AG10803 (cell line): Measurements from ENCODE around the gene TTC23L.
A peak's percentile ranks its signal among the peaks of the same experiment; 100 is the strongest.

Experiments used
- DNase-seq: peaks from one replicate; pipeline ENCODE4 v3.0.0; 2010; ENCODE audit warnings: low read depth
- H3K4me3 ChIP-seq: 2 replicates; pipeline ENCODE4 v1.5.1; 2011; ENCODE audit warnings: mild to moderate bottlenecking, low read length, control low read depth
- TF ChIP-seq, protein P1 (sequence below): conservative IDR thresholded peaks from 2 replicates; pipeline ENCODE4 v1.5.1; 2011; ENCODE audit warnings: mild to moderate bottlenecking, low read length, control low read depth, inconsistent platforms

The TTC23L gene, protein sequence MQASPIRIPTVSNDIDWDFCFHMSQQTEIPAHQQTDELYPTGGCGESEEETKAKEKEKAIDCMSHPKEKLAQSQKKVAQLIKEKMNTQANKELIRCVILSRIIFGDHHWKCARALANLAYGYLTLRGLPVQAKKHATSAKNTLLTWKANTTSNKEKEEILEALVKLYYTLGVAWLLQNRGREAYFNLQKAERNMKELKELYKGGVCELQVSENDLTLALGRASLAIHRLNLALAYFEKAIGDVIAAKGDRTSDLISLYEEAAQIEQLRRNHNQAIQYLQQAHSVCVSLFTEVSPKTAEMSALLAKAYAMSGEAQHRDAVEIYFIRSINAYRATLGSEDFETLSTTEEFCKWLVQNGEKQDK

DNA sequence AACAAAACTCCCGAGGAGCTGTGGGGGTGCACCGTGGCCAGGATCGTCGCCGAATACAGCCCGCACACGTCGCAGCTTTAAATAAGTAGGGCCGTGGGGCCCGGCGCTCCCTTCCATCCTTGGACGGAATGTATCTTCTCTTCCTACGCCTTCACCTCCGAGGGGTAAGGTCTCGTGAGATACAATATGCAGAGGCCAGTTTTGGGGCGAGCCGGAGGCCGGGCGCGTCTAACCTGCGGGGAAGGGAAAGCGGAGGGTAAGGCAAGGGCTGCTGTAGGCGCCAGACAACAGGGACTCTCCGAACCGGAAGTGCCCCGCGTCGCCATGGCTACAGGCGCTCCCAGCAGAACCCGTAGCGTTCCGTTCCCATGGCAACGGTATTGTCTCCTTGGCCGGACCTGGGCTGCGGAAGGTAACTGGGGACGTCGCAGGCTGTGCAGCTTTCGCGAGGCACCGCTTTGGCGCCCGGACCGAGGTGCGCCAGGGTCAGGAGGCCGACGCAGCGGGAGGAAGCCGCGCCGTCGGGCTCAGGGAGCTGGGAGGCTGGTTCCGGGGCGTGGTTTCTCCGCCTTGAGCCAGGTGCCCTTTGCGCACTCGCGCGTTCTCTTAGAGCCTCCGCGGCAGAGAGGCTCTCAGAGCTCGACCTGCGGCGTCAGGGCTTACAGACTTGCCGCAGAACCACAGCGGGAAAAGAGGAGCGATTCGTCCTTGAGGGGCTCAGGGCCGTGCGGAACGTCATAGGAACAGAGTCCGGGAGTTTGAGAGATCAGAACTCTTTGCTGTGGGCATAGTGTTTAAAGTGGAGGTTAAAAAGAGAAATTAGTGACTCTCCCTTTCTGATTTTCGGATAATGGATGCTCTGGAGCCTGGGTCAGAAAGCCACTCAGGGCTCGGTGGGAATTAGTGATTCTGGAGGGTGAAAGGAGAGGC, at the start of gene TTC23L:
Gene TTC23L, plus strand, starts transcription at position 380 of the 930 bp plus-strand sequence. CDS start 1,508 bp downstream, outside the sequence.
- TF ChIP-seq, protein P1, sequence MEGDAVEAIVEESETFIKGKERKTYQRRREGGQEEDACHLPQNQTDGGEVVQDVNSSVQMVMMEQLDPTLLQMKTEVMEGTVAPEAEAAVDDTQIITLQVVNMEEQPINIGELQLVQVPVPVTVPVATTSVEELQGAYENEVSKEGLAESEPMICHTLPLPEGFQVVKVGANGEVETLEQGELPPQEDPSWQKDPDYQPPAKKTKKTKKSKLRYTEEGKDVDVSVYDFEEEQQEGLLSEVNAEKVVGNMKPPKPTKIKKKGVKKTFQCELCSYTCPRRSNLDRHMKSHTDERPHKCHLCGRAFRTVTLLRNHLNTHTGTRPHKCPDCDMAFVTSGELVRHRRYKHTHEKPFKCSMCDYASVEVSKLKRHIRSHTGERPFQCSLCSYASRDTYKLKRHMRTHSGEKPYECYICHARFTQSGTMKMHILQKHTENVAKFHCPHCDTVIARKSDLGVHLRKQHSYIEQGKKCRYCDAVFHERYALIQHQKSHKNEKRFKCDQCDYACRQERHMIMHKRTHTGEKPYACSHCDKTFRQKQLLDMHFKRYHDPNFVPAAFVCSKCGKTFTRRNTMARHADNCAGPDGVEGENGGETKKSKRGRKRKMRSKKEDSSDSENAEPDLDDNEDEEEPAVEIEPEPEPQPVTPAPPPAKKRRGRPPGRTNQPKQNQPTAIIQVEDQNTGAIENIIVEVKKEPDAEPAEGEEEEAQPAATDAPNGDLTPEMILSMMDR = no peak
- peak within 1 kb of the TSS; percentile 86 for H3K4me3 ChIP-seq
- DNase-seq = peak; percentile 75

DNA sequence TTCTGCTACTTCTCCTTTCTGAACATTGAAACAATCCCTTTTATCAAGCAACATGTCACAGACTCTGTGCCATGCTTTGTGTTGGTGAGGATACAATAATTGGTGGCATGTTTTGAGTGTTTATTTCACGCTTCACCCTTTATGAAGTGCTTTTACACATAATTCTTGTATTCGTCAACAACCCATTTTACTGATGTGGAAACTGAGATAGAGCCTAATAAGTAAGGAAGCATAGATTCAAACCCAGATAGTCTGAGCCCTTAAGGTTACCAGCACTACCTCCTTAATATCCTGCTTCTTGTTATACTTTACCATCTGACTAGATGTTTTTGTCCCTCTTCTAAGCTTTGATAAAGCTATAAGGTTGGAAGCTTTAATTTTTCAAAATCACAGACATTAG, 49.3 kb upstream of the TTC23L start:
- H3K4me3 ChIP-seq = no peak overlapping the region
- TF ChIP-seq, protein P1 = no peak
- no peak for DNase-seq

DNA sequence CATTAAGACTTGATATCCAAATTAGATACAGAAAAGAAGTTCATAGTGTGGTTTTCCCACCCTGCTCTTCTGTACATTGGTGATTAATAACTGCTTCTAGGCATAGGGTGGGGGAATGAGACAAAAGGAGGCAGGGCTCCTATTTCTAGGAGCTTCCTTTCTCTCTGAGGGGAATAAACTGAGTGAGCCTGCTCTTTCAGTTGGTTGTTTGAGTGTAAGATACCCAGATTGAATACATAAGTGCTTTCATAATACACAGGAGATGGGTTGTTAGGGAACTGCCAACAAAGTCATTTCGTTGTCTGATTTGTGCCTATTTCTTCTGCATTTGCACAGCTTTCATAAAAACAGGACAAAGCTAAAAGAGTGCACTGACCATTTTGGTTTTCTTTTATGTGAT, 48.9 kb upstream of the TTC23L start:
- TF ChIP-seq, protein P1 = no peak
- peak; percentile 9 for DNase-seq

DNA sequence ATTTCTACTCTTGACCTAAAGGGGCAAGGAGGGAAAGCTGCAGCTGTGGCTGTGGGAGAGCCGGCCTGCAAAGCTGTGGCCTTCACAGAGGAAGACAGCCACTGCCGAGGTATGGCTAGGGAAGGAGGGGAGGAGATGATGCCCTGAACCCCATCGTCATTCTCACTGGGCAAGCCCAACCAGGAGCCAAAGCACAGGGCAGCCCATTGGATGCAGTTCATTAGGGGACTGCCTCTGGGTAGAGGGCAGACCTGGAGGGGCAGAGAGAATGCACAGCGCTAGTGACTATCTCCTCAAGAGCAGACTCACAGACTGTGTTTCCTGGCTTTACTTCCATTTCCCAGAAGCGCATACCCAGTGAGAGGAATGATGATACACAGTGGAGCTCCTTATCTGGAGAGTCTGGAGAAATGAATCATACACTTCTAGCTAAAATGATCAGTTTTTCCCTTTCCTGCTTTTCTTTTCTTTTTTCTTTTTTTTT, 47.2 kb upstream of the TTC23L start:
- TF ChIP-seq, protein P1 = no peak
- no peak overlapping the region for H3K4me3 ChIP-seq
- peak; percentile 3 for DNase-seq

More for the DNA sequence above, 48.9 kb upstream of the TTC23L start:
- H3K4me3 ChIP-seq = no peak overlapping the region

DNA sequence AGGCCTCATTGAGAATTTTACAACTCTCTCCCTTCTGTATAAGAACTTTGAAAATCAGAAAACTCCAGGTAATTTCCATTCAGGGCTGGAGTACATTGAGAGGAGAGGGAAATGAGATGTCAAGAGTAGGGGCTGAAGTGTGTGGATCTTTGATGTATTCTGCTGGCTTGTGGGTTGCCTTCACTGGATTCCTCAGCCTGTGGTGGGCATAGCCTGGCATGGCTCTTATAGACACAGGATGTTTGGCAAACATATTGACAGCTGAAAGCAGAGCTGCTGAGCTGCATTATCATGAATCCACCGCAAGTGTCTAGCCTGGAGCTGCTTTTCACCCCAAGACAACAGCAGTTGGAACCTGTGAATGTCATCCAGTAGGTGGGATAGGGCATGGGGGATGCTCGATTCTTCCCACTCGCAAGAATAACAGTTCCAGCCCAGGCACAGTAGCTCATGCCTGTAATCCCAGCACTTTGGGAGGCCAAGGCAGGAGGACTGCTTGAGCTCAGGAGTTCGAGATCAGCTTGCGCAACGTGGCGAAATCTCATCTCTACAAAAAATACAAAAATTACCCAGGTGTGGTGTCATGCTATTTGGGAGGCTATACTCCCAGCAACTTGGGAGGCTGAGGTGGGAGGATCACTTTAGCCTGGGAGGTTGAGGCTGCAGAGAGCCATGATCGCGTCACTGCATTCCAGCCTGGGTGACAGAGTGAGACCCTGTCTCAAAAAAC, 36.0 kb upstream of the TTC23L start:
- no peak for DNase-seq
- H3K4me3 ChIP-seq = no peak overlapping the region
- TF ChIP-seq, protein P1 = no peak

DNA sequence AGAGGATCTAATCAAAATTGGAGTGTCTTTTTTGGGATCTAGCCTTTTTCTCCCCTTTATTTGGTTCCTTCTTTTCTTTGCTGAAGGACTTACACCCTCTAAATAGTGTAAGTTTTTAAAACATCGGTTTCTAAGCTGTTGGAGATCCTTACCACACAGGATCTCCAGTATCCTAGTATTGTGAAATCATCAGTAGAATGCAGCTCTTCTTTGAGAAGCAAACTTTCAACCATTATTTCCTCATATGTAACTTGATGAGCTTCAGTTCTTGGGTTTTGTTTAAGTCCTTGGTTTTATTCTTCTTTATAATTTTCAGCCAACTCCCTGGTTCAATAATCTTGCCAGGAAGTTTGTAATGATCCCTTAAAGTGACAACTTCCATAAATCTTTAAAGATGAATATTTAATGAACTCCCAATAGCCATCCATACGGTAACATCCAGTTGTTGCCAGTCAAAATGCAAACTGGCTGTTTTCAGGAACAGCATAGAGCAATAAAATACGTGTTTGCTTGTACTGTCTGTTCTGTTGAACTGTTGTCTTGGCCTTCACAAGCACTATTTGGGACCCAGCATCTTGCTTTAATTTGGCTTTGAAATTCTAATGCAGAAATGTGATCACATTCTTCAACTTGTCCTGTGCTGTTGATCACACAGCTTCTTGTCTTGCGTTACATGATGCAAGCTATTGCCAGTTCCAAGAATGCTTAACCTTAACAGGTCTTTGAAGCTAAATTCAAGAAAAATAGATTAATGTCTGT, 34.8 kb upstream of the TTC23L start:
- no peak overlapping the region for H3K4me3 ChIP-seq
- TF ChIP-seq, protein P1 = no peak
- peak; percentile 68 for DNase-seq
